GM04504 (cell line): Measurements from ENCODE around the gene FBXO36.

ENCODE experiments used
- DNase-seq: peaks from one replicate; pipeline ENCODE4 v3.0.0-alpha.2; 2012; ENCODE audit warnings: low read depth

The FBXO36 gene

GRCh38 chr2:230050136-230050535 is 127.8 kb downstream of the FBXO36 start:
- no peak for DNase-seq

- no peak for DNase-seq
Measured at GRCh38 chr2:230052299-230052698, 130.0 kb downstream of the FBXO36 start.

GRCh38 chr2:230053753-230054478 is 131.6 kb downstream of the FBXO36 start:
- no peak for DNase-seq

- no peak for DNase-seq
Measured at GRCh38 chr2:230060672-230061293, 138.5 kb downstream of the FBXO36 start.
